ENCODE data around the gene LY6G5C. TPM values are rescaled to one million over a fixed set of nuclear protein-coding genes. Genes with fewer than 3 reads are reported as not detected.

The LY6G5C gene
- total RNA-seq, 1 experiment from 2014 or later = 0.62 TPM

DNA sequence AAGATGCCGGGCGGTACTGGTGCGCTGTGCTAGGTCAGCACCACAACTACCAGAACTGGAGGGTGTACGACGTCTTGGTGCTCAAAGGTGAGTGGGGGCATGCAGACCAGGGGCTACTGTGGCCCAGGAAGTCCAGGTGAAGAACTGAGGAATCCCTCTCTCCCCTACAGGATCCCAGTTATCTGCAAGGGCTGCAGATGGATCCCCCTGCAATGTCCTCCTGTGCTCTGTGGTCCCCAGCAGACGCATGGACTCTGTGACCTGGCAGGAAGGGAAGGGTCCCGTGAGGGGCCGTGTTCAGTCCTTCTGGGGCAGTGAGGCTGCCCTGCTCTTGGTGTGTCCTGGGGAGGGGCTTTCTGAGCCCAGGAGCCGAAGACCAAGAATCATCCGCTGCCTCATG, 26.8 kb upstream of the LY6G5C start:
- TF ChIP-seq, protein P1, sequence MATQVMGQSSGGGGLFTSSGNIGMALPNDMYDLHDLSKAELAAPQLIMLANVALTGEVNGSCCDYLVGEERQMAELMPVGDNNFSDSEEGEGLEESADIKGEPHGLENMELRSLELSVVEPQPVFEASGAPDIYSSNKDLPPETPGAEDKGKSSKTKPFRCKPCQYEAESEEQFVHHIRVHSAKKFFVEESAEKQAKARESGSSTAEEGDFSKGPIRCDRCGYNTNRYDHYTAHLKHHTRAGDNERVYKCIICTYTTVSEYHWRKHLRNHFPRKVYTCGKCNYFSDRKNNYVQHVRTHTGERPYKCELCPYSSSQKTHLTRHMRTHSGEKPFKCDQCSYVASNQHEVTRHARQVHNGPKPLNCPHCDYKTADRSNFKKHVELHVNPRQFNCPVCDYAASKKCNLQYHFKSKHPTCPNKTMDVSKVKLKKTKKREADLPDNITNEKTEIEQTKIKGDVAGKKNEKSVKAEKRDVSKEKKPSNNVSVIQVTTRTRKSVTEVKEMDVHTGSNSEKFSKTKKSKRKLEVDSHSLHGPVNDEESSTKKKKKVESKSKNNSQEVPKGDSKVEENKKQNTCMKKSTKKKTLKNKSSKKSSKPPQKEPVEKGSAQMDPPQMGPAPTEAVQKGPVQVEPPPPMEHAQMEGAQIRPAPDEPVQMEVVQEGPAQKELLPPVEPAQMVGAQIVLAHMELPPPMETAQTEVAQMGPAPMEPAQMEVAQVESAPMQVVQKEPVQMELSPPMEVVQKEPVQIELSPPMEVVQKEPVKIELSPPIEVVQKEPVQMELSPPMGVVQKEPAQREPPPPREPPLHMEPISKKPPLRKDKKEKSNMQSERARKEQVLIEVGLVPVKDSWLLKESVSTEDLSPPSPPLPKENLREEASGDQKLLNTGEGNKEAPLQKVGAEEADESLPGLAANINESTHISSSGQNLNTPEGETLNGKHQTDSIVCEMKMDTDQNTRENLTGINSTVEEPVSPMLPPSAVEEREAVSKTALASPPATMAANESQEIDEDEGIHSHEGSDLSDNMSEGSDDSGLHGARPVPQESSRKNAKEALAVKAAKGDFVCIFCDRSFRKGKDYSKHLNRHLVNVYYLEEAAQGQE (IDR thresholded peaks at IDR 0.05; ENCODE audit: insufficient read depth in 1 of 2, low read depth in 2 of 2, low read length in 1 of 2) = no peak
- TF ChIP-seq SIN3A (IDR thresholded peaks at IDR 0.05; ENCODE audit: borderline replicate concordance, insufficient read depth, low read depth, low read length) (no peak), TCF7L2 (IDR thresholded peaks at IDR 0.05; ENCODE audit: low read depth, low read length) (no peak)
- Histone ChIP-seq H3K4me3 (ENCODE audit: low read depth in 2 of 2, low read length in 2 of 2) (no peak overlapping the region), H3K27ac (ENCODE audit: low read length) (no peak overlapping the region), H3K27me3 (ENCODE audit: control insufficient read depth, insufficient read depth, low read length) (no peaks in the 10 kb centered on the region), H3K9me3 (ENCODE audit: control insufficient read depth, insufficient read depth, low read depth, low read length) (no peaks in the 10 kb centered on the region), H3K4me1 (ENCODE audit: control insufficient read depth, insufficient read depth, low read length) (no peaks in the 10 kb centered on the region; the same call in 1 of the 2 replicates), H3K36me3 (ENCODE audit: control insufficient read depth, insufficient read depth, low read length) (peaks cover 2% of the 10 kb centered on the region; the same call in 1 of the 2 replicates)
- ATAC-seq (no peak), DNase-seq (ENCODE audit: low read depth, low spot score) (no peak)
- intact Hi-C loops (cut with micrococcal nuclease; ENCODE audit: unreplicated experiment) = no loop called here
- ChIA-PET CTCF (no interaction called here), POLR2A (no interaction called here)
- in situ Hi-C loops (cut with HindIII; ENCODE audit: low pct_unique_long_range_greater_than_20kb, low sequenced_read_pairs) = no loop called here
- BruUV-seq (replicated peaks) = no TSS peak

DNA sequence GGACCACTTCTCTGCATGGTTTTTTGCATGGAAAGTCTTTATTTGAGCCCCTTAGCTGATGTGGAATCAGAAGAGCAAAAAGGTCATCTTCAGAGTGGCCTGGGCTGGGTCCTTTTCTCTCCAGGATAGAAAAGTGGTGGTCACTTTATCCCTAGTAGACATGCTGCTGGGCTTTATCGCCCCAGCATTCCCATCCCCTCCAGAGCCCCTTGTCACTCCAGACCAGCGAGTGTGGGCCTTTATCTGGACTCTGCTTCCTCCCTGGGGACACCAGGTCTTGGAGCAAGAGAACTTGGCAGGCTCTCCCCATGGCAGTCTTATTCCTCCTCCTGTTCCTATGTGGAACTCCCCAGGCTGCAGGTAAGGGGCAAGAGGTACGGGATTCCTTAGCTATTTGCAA, 25.7 kb upstream of the LY6G5C start, which contains the start of gene LY6G6F:
LY6G6F (plus strand) TSS at position 268 of the 400 bp plus-strand sequence; CDS start at position 309, 41 bp downstream.
- ChIA-PET POLR2A (interaction anchor here (0.6 kb wide), 1 partner anchor 11 kb away, joined by 9 read pairs; no protein-coding TSS in a partner anchor), CTCF (no interaction called here)
- TF ChIP-seq TCF7L2 (IDR thresholded peaks at IDR 0.05; ENCODE audit: low read depth, low read length) (no peak), SIN3A (IDR thresholded peaks at IDR 0.05; ENCODE audit: borderline replicate concordance, insufficient read depth, low read depth, low read length) (no peak), POLR2AphosphoS5 (IDR thresholded peaks at IDR 0.05; ENCODE audit: low read depth, low read length) (no peak)
- TF ChIP-seq, protein P1 (IDR thresholded peaks at IDR 0.05; ENCODE audit: insufficient read depth in 1 of 2, low read depth in 2 of 2, low read length in 1 of 2) = no peak
- TF ChIP-seq, protein P2, sequence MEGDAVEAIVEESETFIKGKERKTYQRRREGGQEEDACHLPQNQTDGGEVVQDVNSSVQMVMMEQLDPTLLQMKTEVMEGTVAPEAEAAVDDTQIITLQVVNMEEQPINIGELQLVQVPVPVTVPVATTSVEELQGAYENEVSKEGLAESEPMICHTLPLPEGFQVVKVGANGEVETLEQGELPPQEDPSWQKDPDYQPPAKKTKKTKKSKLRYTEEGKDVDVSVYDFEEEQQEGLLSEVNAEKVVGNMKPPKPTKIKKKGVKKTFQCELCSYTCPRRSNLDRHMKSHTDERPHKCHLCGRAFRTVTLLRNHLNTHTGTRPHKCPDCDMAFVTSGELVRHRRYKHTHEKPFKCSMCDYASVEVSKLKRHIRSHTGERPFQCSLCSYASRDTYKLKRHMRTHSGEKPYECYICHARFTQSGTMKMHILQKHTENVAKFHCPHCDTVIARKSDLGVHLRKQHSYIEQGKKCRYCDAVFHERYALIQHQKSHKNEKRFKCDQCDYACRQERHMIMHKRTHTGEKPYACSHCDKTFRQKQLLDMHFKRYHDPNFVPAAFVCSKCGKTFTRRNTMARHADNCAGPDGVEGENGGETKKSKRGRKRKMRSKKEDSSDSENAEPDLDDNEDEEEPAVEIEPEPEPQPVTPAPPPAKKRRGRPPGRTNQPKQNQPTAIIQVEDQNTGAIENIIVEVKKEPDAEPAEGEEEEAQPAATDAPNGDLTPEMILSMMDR (IDR thresholded peaks at IDR 0.05) = no peak
- H3K4me3 ChIP-seq (ENCODE audit: low read depth in 2 of 2, low read length in 2 of 2) = no peak within 1 kb of the TSS
- no peaks in the 10 kb centered on the region for H3K9me3 ChIP-seq (ENCODE audit: control insufficient read depth, insufficient read depth, low read depth, low read length)
- intact Hi-C loops (cut with micrococcal nuclease; ENCODE audit: unreplicated experiment) = no loop called here
- ATAC-seq (no peak), DNase-seq (ENCODE audit: low read depth, low spot score) (no peak)
- peaks cover 2% of the 10 kb centered on the region; the same call in 1 of the 2 replicates for H3K36me3 ChIP-seq (ENCODE audit: control insufficient read depth, insufficient read depth, low read length)
- in situ Hi-C loops (cut with HindIII; ENCODE audit: low pct_unique_long_range_greater_than_20kb, low sequenced_read_pairs) = no loop called here
- H3K27ac ChIP-seq (ENCODE audit: low read length) = no peak within 1 kb of the TSS
- peaks cover 7% of the 10 kb centered on the region for H3K4me1 ChIP-seq (ENCODE audit: control insufficient read depth, insufficient read depth, low read length)
- no TSS peak for BruUV-seq (replicated peaks)
- no peaks in the 10 kb centered on the region for H3K27me3 ChIP-seq (ENCODE audit: control insufficient read depth, insufficient read depth, low read length)

Measured in Panc1 (cell line).